ENCODE results near the gene RFX1.

- no peak for TF ChIP-seq CTCF (IDR thresholded peaks at IDR 0.05 in 4 of 5, conservative IDR thresholded peaks at IDR 0.05 in 1 of 5)
- TF ChIP-seq POLR2A (IDR thresholded peaks at IDR 0.05), result no peak
Measured at GRCh38 chr19:13981467-13981866, 24.7 kb downstream of the RFX1 start.

Measured in gastrocnemius medialis (tissue), 4 donors.